ENCODE data around the gene FCMR.

FCMR gene, protein sequence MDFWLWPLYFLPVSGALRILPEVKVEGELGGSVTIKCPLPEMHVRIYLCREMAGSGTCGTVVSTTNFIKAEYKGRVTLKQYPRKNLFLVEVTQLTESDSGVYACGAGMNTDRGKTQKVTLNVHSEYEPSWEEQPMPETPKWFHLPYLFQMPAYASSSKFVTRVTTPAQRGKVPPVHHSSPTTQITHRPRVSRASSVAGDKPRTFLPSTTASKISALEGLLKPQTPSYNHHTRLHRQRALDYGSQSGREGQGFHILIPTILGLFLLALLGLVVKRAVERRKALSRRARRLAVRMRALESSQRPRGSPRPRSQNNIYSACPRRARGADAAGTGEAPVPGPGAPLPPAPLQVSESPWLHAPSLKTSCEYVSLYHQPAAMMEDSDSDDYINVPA

DNA sequence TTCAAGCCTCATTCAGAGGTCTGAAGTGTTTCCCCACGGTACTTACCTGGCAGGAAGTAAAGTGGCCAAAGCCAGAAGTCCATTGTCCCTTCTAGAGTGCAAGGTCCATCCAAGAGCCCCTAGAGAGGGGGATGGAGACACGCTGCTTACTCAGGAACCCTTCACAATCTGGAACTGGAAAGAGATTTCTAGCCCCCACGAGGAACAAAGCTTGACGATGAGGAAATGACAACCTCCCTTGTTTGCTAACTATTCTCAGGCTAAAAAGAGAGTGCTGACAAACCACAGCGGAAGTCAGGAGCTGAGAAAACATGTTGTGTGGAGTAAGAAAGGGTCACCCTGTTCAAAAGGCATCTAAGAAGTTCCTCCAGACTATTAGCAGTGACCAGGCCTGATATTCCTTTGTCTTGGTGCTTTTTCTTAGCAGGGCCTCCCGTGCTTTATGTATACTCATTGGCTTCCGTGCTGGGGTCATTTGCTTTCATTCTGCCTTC lies at the start of gene FCMR:
FCMR (minus strand) TSS at position 170 of the 494 bp plus-strand sequence; CDS start at position 83, 87 bp downstream.
- Histone ChIP-seq H3K4me3 (ENCODE audit: low read length in 2 of 2) (no peak within 1 kb of the TSS), H3K4me1 (ENCODE audit: control insufficient read depth, insufficient read depth, low read length) (no peaks in the 10 kb centered on the region), H3K27me3 (ENCODE audit: control insufficient read depth in 1 of 2, insufficient read depth in 2 of 2, low read length in 2 of 2) (no peaks in the 10 kb centered on the region), H3K9ac (ENCODE audit: low read length in 2 of 2) (no peak within 1 kb of the TSS), H3K27ac (ENCODE audit: low read length) (no peak within 1 kb of the TSS), H3K9me3 (ENCODE audit: control insufficient read depth in 2 of 2, low read length in 2 of 2) (no peaks in the 10 kb centered on the region), H3K36me3 (ENCODE audit: control insufficient read depth in 2 of 2, insufficient read depth in 2 of 2, low read length in 2 of 2) (no peaks in the 10 kb centered on the region)

DNA sequence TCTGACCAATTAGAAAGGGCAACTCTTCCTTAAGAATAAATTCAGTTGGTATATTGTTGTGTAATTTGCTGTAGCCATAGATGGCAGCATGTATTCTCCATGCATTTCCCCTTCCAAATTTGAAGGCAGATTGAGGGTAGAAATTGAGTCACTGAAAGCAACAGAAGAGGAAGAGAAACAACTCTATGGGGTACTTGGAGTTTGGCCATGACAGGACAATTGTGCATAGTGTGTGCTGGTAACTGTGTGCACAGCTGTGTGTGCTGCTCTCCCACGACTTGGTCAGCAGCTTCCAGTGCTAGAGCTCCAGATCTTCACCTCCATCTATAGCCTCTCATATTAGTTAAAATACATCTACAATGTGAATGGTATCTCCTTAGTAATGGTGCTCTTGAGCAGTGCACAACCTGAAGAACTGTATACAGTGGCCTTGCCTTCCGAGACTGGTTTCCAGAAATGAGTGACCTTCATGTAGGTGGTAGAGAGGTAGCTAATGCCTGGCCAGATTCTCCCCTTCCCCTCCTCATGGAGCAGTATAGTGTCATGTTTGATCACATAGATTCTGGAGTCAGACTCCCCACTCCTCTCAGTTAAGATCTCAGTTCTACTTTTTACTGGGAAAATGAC lies 49.4 kb upstream of the FCMR start:
- Histone ChIP-seq H3K9me3 (ENCODE audit: control insufficient read depth in 2 of 2, low read length in 2 of 2) (no peaks in the 10 kb centered on the region), H3K27me3 (ENCODE audit: control insufficient read depth in 1 of 2, insufficient read depth in 2 of 2, low read length in 2 of 2) (no peaks in the 10 kb centered on the region), H3K4me1 (ENCODE audit: control insufficient read depth, insufficient read depth, low read length) (no peaks in the 10 kb centered on the region), H3K4me3 (ENCODE audit: low read length in 2 of 2) (no peak overlapping the region), H3K9ac (ENCODE audit: low read length in 2 of 2) (no peak overlapping the region), H3K27ac (ENCODE audit: low read length) (no peak overlapping the region), H3K36me3 (ENCODE audit: control insufficient read depth in 2 of 2, insufficient read depth in 2 of 2, low read length in 2 of 2) (no peaks in the 10 kb centered on the region)

DNA sequence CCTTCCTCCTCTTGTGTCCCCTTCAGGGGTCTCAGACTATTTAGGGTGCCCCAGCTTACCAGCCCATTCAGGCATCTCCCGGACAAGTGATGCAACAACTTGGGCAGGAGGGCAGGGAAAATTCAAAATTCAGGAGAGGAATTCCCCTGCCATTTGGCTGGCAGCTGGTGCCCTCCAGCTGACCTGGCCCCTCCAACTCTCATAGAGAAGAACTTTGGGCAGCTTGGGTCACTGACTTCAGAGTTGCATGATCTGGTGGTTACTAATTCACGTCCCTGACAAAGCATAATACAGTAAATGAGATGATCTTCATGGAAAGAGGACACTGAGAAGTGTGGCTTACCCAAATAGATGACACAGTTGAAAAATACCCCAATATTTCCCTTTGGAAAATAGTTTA lies 48.7 kb upstream of the FCMR start, which contains the start of gene FCAMR:
FCAMR (minus strand) TSS at position 15 of the 400 bp plus-strand sequence. CDS start 335 bp downstream, outside the sequence.
- Histone ChIP-seq H3K36me3 (ENCODE audit: control insufficient read depth in 2 of 2, insufficient read depth in 2 of 2, low read length in 2 of 2) (no peaks in the 10 kb centered on the region), H3K27me3 (ENCODE audit: control insufficient read depth in 1 of 2, insufficient read depth in 2 of 2, low read length in 2 of 2) (no peaks in the 10 kb centered on the region), H3K27ac (ENCODE audit: low read length) (no peak within 1 kb of the TSS), H3K4me3 (ENCODE audit: low read length in 2 of 2) (no peak within 1 kb of the TSS), H3K9me3 (ENCODE audit: control insufficient read depth in 2 of 2, low read length in 2 of 2) (no peaks in the 10 kb centered on the region), H3K4me1 (ENCODE audit: control insufficient read depth, insufficient read depth, low read length) (no peaks in the 10 kb centered on the region), H3K9ac (ENCODE audit: low read length in 2 of 2) (no peak within 1 kb of the TSS)

DNA sequence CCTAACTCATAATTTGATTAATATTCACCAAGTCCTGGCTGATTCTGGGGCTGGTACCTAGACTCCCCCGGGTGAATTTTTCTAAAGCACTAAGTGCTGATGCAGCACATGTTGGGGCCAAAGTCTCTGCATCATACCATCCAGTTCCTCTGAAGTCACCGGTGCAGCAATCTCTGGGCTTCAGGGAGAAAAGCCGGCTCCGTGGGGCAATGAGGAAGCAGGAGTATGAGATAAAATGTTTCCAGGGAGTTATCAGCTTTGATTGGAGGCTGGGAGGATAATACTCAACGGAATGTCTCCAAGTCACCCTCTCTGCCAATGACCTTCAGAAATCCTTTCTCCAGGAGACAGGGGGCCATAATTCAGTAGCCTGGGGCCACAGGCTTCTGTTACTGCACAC lies 47.3 kb upstream of the FCMR start:
- H3K9me3 ChIP-seq (ENCODE audit: control insufficient read depth in 2 of 2, low read length in 2 of 2), result no peaks in the 10 kb centered on the region
- no peak overlapping the region for H3K27ac ChIP-seq (ENCODE audit: low read length)

DNA sequence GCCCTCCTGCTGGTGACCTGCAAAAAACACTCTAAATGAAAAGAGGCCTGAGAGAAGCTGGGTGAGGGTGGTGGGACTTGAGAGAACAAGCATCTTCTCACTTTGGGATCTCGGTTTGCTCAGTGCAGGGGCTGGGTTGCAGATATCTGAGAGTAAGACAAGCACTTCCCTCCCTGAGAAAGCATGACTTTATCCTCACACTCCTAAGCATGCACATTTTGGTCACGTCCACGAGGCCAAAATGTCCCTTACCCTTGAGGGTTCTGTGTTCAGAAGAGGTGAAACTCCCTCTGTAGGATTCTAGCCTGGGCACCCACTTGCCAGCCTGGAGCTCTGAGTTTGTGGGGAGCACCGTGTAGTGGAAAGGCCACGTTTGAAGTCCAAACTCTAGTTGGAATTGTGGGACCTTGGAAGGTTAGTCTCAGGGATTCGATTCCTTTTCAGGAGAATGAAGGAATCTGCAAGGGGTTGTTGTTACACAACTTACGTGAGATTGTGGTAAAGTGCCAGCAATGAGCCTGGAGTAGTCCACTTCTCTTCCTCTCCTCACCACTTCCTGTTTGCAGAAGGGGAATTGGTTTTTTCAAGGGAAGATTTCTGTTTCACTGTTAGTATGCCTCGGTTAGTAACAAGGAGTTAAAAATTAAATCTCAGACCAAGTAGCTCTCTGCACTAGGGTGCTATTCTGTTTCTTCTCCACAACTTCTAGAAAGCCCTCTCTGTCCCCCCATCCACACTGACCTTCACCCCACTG lies 45.5 kb upstream of the FCMR start:
- Histone ChIP-seq H3K9me3 (ENCODE audit: control insufficient read depth in 2 of 2, low read length in 2 of 2) (no peaks in the 10 kb centered on the region), H3K9ac (ENCODE audit: low read length in 2 of 2) (no peak overlapping the region), H3K27me3 (ENCODE audit: control insufficient read depth in 1 of 2, insufficient read depth in 2 of 2, low read length in 2 of 2) (no peaks in the 10 kb centered on the region), H3K4me1 (ENCODE audit: control insufficient read depth, insufficient read depth, low read length) (no peaks in the 10 kb centered on the region), H3K4me3 (ENCODE audit: low read length in 2 of 2) (no peak overlapping the region), H3K36me3 (ENCODE audit: control insufficient read depth in 2 of 2, insufficient read depth in 2 of 2, low read length in 2 of 2) (no peaks in the 10 kb centered on the region), H3K27ac (ENCODE audit: low read length) (no peak overlapping the region)

More for the DNA sequence above, 47.3 kb upstream of the FCMR start:
- Histone ChIP-seq H3K36me3 (ENCODE audit: control insufficient read depth in 2 of 2, insufficient read depth in 2 of 2, low read length in 2 of 2) (no peaks in the 10 kb centered on the region), H3K9ac (ENCODE audit: low read length in 2 of 2) (no peak overlapping the region), H3K27me3 (ENCODE audit: control insufficient read depth in 1 of 2, insufficient read depth in 2 of 2, low read length in 2 of 2) (no peaks in the 10 kb centered on the region), H3K4me1 (ENCODE audit: control insufficient read depth, insufficient read depth, low read length) (no peaks in the 10 kb centered on the region), H3K4me3 (ENCODE audit: low read length in 2 of 2) (no peak overlapping the region)

DNA sequence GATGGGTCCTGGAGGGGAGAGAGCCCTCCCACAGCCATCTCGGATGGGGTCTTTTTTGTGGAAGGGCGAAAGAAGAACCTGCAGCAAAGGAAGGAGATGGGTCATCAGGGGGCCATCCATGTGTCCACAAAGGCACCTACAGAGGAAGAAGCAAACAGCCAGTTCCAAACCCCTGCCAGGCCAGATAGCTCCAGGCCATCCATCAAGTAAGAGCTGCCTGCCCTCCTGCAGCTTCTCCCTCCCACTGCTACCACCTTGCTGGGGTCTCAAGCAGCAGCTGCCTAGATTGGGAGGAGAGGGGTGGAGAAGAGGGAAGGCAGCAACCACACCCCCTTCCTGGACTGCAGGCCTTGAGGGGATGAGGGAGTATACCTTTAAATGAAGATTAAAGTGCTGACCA lies 44.0 kb upstream of the FCMR start:
- Histone ChIP-seq H3K4me1 (ENCODE audit: control insufficient read depth, insufficient read depth, low read length) (no peaks in the 10 kb centered on the region), H3K9me3 (ENCODE audit: control insufficient read depth in 2 of 2, low read length in 2 of 2) (no peaks in the 10 kb centered on the region), H3K27me3 (ENCODE audit: control insufficient read depth in 1 of 2, insufficient read depth in 2 of 2, low read length in 2 of 2) (no peaks in the 10 kb centered on the region), H3K36me3 (ENCODE audit: control insufficient read depth in 2 of 2, insufficient read depth in 2 of 2, low read length in 2 of 2) (no peaks in the 10 kb centered on the region), H3K27ac (ENCODE audit: low read length) (no peak overlapping the region), H3K9ac (ENCODE audit: low read length in 2 of 2) (no peak overlapping the region), H3K4me3 (ENCODE audit: low read length in 2 of 2) (no peak overlapping the region)

DNA sequence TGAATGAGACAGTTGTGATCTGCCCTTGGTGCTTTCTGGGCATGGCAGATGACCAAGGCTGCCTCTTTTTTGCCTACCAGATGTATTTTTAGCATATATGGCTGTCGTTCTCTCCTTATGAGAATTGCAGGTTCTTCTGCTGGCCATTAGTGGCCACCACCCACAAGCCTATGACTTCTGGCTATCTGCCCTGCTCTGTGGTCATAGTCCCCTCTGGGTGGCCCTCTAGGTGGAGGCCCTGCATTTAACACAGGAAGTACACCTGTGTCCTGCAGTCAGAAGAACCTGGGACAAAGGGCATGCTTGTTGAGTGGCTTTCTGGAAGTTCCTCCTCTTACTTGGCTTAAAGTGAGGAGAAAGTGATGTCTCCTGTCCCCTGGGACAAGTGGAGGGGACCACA lies 42.0 kb upstream of the FCMR start:
- no peaks in the 10 kb centered on the region for H3K27me3 ChIP-seq (ENCODE audit: control insufficient read depth in 1 of 2, insufficient read depth in 2 of 2, low read length in 2 of 2)
- H3K4me3 ChIP-seq (ENCODE audit: low read length in 2 of 2), result no peak overlapping the region
- no peaks in the 10 kb centered on the region for H3K36me3 ChIP-seq (ENCODE audit: control insufficient read depth in 2 of 2, insufficient read depth in 2 of 2, low read length in 2 of 2)
- H3K27ac ChIP-seq (ENCODE audit: low read length), result no peak overlapping the region
- H3K4me1 ChIP-seq (ENCODE audit: control insufficient read depth, insufficient read depth, low read length), result no peaks in the 10 kb centered on the region
- no peaks in the 10 kb centered on the region for H3K9me3 ChIP-seq (ENCODE audit: control insufficient read depth in 2 of 2, low read length in 2 of 2)
- no peak overlapping the region for H3K9ac ChIP-seq (ENCODE audit: low read length in 2 of 2)

DNA sequence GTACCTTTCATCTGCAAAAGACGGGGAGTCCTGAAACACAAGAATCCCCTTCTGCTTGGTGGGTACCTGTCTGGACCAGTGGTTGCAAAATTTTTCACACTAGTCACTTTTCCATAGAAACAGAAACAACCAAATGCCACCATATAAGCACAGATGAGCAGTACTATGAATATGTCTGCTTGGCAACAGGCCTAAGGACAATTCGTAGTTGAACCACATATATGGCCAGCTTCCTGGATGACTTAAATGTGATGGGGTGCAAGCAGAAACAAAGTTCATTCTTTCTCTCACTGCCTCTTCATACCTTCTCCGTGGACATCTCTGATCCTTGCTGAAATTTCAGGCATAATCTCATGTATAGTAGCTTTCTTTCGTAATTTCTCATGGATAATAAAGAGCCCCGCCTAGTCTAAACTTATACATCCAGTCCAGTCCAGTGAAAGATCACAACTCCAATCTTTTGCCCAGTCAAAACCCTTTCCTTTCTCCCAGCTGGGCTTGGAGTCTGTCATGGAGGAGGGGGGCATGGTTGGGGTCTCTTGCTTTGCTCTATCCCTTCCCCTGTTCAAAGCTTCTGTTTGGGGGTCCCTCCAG lies 41.5 kb upstream of the FCMR start:
- H3K9me3 ChIP-seq (ENCODE audit: control insufficient read depth in 2 of 2, low read length in 2 of 2), result no peaks in the 10 kb centered on the region
- H3K9ac ChIP-seq (ENCODE audit: low read length in 2 of 2), result no peak overlapping the region
- no peak overlapping the region for H3K27ac ChIP-seq (ENCODE audit: low read length)
- no peaks in the 10 kb centered on the region for H3K27me3 ChIP-seq (ENCODE audit: control insufficient read depth in 1 of 2, insufficient read depth in 2 of 2, low read length in 2 of 2)
- no peaks in the 10 kb centered on the region for H3K36me3 ChIP-seq (ENCODE audit: control insufficient read depth in 2 of 2, insufficient read depth in 2 of 2, low read length in 2 of 2)
- no peaks in the 10 kb centered on the region for H3K4me1 ChIP-seq (ENCODE audit: control insufficient read depth, insufficient read depth, low read length)
- no peak overlapping the region for H3K4me3 ChIP-seq (ENCODE audit: low read length in 2 of 2)

DNA sequence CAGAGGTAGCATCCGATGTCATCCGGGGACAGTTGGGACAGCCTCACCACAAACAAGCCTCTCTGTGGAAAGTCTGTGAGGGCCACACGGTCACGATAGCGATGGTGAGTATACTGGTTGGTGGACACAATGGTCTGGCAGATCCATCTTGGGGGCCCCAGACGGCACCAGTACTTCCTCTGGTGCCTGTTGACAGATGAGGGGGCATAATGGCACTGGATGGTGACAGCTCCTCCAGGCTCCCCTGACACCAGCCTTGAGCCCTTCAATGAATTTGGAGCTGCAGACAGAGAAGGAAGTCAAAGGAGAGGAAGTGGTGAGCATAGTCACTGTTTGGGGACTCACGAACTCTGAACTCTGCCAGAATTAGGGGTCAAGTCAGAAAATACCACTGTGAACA lies 40.5 kb upstream of the FCMR start:
- Histone ChIP-seq H3K36me3 (ENCODE audit: control insufficient read depth in 2 of 2, insufficient read depth in 2 of 2, low read length in 2 of 2) (no peaks in the 10 kb centered on the region), H3K9ac (ENCODE audit: low read length in 2 of 2) (no peak overlapping the region), H3K4me3 (ENCODE audit: low read length in 2 of 2) (no peak overlapping the region), H3K27me3 (ENCODE audit: control insufficient read depth in 1 of 2, insufficient read depth in 2 of 2, low read length in 2 of 2) (no peaks in the 10 kb centered on the region), H3K27ac (ENCODE audit: low read length) (no peak overlapping the region), H3K9me3 (ENCODE audit: control insufficient read depth in 2 of 2, low read length in 2 of 2) (no peaks in the 10 kb centered on the region), H3K4me1 (ENCODE audit: control insufficient read depth, insufficient read depth, low read length) (no peaks in the 10 kb centered on the region)

DNA sequence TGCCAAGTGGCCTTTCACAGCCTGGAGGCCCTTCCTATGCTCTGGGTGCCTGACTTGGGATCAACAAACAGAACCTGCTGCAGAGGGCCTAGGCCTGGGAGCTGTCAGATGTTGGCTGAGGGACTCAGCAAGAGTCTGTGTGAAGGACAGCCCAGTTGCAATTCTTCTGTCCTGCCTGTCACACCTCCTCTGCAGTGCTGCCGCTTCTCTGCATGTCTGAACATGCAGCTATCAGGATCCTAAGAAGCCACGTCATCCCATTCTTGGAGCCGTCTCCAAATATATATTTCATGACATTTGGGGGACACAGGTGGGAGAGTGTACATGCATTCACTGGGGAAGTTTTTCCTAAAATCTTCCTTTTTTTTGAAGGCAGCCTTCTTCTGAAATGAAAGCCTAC lies 39.9 kb upstream of the FCMR start:
- no peaks in the 10 kb centered on the region for H3K27me3 ChIP-seq (ENCODE audit: control insufficient read depth in 1 of 2, insufficient read depth in 2 of 2, low read length in 2 of 2)
- no peak overlapping the region for H3K4me3 ChIP-seq (ENCODE audit: low read length in 2 of 2)
- no peak overlapping the region for H3K27ac ChIP-seq (ENCODE audit: low read length)

More for the DNA sequence above, 39.9 kb upstream of the FCMR start:
- H3K9me3 ChIP-seq (ENCODE audit: control insufficient read depth in 2 of 2, low read length in 2 of 2), result no peaks in the 10 kb centered on the region
- H3K9ac ChIP-seq (ENCODE audit: low read length in 2 of 2), result no peak overlapping the region
- no peaks in the 10 kb centered on the region for H3K36me3 ChIP-seq (ENCODE audit: control insufficient read depth in 2 of 2, insufficient read depth in 2 of 2, low read length in 2 of 2)
- H3K4me1 ChIP-seq (ENCODE audit: control insufficient read depth, insufficient read depth, low read length), result no peaks in the 10 kb centered on the region
